Fibroblast of skin of right biceps (primary cell): ENCODE data around the gene TNNT2.
A peak's percentile ranks its signal among the peaks of the same experiment; 100 is the strongest.

Experiments used
- DNase-seq: peaks from one replicate; pipeline ENCODE4 v3.0.0-alpha.2; 2013

TNNT2 gene

DNA sequence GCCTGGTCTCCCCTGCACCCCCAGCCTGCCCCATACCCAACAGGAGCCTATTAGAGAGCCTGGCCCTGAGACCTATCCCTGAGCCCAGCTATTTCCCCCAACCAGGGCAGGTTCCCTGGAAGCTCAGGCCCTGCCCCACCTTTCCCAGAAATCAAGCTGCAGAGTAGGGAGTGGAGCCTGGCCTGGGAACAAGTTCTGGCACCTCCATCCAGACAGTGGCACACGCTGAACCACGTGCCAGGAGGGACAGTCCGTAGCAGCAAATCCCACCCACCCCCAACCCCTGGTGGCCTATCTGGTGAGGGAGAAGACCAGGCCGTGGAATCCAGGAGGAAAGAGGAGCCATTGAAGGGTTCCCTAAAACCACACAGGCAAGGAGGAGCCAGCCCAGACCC, 22.6 kb downstream of the TNNT2 start:
- no peak for DNase-seq

- DNase-seq: no peak
Observed at GRCh38 chr1:201354151-201354900, 23.2 kb downstream of the TNNT2 start.

DNA sequence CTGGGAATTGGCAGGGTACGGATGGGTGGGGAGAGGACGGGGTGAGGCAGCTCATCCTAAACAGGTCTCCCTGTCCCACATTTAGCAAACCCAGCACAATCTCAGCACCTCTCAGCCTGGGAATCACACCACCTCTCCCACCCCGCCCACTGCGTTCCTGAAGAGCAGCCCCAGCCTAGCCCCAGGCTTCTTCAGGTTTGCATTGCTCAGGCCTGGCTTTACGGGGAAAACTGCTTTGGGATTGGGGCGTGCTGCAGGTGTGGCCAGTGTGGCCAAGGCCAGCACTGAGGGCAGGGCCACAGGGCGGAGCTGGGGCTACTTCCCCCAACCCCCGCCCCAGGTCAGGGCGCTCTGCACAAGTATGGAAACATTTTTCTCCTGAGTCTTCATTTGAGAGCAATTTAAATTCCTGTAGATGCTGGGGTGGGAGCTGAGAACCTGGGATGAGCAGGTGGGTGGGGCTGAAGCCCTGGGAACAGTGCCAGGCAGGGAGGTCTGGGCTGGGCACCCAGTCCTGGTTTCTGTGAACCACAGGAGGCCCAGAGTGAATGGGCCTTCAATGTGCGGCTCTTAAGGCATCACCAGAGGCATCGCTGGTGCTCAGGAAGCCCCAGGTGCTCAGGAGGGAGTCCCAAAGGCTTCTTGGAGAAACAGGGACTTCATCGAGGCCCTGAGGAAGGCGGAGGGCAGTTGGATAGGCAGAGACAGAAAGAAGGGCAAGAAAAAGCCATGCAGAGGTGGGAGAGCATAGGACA, 24.1 kb downstream of the TNNT2 start:
- no peak for DNase-seq

DNA sequence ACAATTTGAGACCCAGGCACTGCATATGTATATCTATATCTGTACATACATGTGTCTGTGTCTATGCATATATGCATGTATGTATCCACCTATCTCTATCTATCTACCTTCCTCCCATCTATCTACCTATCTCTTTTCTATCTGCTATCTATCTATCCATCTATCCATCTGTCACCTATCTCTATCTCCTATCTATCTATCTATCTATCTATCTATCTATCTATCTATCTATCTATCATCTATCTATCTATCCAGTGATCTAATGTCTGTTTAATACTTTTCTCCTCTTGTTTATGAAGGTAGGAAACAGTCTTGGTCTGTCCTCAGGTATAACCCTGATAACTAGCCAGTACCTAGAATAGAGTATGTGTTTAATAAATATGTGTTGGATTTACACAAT, 25.9 kb downstream of the TNNT2 start:
- no peak for DNase-seq

GRCh38 chr1:201350884-201351283, 26.6 kb downstream of the TNNT2 start:
- DNase-seq: no peak

GRCh38 chr1:201350361-201350725, 27.1 kb downstream of the TNNT2 start:
- DNase-seq: no peak

GRCh38 chr1:201349092-201349491, 28.4 kb downstream of the TNNT2 start:
- DNase-seq: no peak

GRCh38 chr1:201348211-201348566, 29.3 kb downstream of the TNNT2 start:
- DNase-seq: peak; percentile 59

- no peak for DNase-seq
Observed at GRCh38 chr1:201347498-201348210, 29.8 kb downstream of the TNNT2 start.

DNA sequence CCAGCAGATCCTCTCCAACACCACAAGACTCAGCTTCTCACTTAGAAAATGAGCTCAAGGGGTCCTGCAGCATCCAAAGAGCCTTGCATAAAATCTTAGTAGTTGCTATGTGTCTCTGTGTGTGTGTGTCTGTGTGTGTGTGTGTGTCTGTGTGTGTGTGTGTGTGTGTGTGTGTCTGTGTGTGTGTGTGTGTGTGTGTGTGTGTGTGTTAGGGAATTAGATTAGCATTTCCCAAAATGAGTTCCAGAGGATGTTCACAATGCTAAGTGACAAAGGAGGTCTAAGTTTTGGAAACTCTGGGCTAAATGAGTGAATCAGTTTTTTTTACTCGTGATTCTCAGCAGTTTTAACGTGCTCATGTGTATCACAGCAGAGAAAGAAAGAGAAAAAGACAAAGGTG, 30.5 kb downstream of the TNNT2 start:
- no peak for DNase-seq

DNA sequence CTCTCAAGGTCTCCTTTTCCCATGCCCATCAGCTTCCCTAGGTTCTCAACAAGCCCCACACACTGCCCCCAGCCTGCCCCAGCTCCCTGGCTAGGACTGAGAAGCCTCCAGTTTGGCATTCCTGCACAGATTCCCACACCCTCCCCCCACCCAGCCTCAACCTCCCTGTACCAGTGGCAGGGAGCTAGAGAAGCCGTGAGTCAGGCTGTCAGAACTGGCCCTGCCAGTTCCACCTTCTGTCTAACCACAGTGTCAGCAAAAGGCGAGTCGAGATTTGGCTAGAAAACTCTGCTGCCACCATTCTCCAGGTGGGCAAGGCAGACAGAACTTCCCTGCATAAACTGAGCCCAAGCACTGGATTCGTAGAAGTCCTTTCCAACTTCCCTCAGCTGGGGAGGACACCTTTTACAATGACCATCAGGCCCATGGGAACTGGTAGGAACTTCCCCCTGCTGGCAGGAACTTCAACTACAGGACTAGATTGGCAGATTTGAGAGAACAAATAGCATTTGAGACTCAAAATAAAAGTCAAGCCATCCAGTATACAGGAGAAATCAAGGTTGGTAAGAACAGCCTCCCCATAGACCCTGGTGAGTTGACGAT, 31.0 kb downstream of the TNNT2 start:
- DNase-seq: peak; percentile 56

- DNase-seq: no peak
Observed at GRCh38 chr1:201345081-201345355, 32.5 kb downstream of the TNNT2 start.

GRCh38 chr1:201344206-201345080, 33.0 kb downstream of the TNNT2 start:
- no peak for DNase-seq

GRCh38 chr1:201341377-201341776, 36.1 kb downstream of the TNNT2 start:
- DNase-seq: no peak

- DNase-seq: no peak
Observed at GRCh38 chr1:201336711-201337450, 40.6 kb downstream of the TNNT2 start.

- DNase-seq: no peak
Observed at GRCh38 chr1:201335901-201336300, 41.6 kb downstream of the TNNT2 start.

- DNase-seq: no peak
Observed at GRCh38 chr1:201335174-201335870, 42.2 kb downstream of the TNNT2 start.

GRCh38 chr1:201334325-201335173, 42.9 kb downstream of the TNNT2 start:
- peak; percentile 24 for DNase-seq

DNA sequence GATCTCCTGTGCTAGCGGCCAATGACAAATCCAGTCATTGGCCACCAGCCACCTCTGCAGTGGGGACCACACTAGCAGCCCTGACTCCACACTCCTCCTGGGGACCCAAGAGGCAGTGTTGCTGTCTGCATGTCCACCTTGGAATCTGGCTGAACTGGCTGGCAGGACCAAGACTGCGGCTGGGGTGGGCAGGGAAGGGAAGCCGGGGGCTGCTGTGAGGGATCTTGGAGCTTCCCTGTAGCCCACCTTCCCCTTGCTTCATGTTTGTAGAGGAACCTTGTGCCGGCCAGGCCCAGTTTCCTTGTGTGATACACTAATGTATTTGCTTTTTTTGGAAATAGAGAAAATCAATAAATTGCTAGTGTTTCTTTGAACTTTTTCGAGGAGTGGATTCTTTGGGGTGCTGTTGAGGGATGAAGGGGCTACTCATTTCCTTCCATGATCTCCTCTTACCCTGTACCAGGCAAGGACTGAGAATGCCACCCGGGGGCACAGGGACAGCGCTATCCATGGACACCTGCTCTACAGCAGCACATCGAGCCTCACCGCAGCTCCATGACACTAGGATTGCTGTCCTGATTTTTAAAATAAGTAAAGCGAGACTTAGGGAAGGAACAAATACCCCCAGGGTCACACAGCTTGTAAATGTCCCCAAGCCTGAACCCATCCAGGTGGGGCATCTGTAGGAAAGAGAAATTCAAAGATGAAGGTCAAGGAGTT, 44.7 kb downstream of the TNNT2 start:
- no peak for DNase-seq

- DNase-seq: no peak
Observed at GRCh38 chr1:201332021-201332420, 45.5 kb downstream of the TNNT2 start.
